Endodermal cell (in vitro differentiated cells): ENCODE data around the gene MRPS15. TPM values are rescaled to one million over a fixed set of nuclear protein-coding genes. Genes with fewer than 3 reads are reported as not detected.

ENCODE experiments used
- DNase-seq: peaks from one replicate; pipeline ENCODE4 v3.0.0-alpha.2; 2017
- H3K27ac ChIP-seq: 2 replicates; pipeline ENCODE4 v1.5.1; 2013; ENCODE audit warnings: mild to moderate bottlenecking, low read depth, low read length, moderate library complexity
- H3K27me3 ChIP-seq: 2 replicates; pipeline ENCODE4 v1.6.1; 2013; ENCODE audit warnings: mild to moderate bottlenecking, low read length, moderate library complexity; ENCODE audit not compliant: insufficient read depth, control insufficient read depth, poor library complexity, severe bottlenecking
- H3K36me3 ChIP-seq: 2 replicates; pipeline ENCODE4 v1.7.0; 2013; ENCODE audit warnings: mild to moderate bottlenecking, low read length, moderate library complexity; ENCODE audit not compliant: control insufficient read depth, insufficient read depth
- H3K4me1 ChIP-seq: one replicate; pipeline ENCODE4 v1.7.0; 2013; ENCODE audit warnings: low read length; ENCODE audit not compliant: control insufficient read depth, insufficient read depth
- H3K4me3 ChIP-seq: 2 replicates; pipeline ENCODE4 v1.5.1; 2013; ENCODE audit warnings: mild to moderate bottlenecking, low read length, moderate library complexity
- H3K9ac ChIP-seq: 2 replicates; pipeline ENCODE4 v1.6.1; 2013; ENCODE audit warnings: mild to moderate bottlenecking, low read length, moderate library complexity; ENCODE audit not compliant: poor library complexity, severe bottlenecking; ENCODE audit errors: extremely low read depth
- H3K9me3 ChIP-seq: 2 replicates; pipeline ENCODE4 v1.6.1; 2013; ENCODE audit warnings: mild to moderate bottlenecking, low read length, moderate library complexity; ENCODE audit not compliant: control insufficient read depth
- H3K27ac Mint-ChIP-seq: 2 replicates; pipeline ENCODE4 v1.8.0; 2020; ENCODE audit warnings: mixed read lengths
- H3K27me3 Mint-ChIP-seq: 2 replicates; pipeline ENCODE4 v1.8.0; 2021; ENCODE audit warnings: mild to moderate bottlenecking, mixed read lengths; ENCODE audit not compliant: insufficient read depth
- H3K36me3 Mint-ChIP-seq: 2 replicates; pipeline ENCODE4 v1.8.0; 2020; ENCODE audit warnings: low read depth, mixed read lengths
- H3K4me1 Mint-ChIP-seq: 2 replicates; pipeline ENCODE4 v1.8.0; 2020; ENCODE audit warnings: mixed read lengths
- H3K4me3 Mint-ChIP-seq: 2 replicates; pipeline ENCODE4 v1.8.0; 2020; ENCODE audit warnings: mild to moderate bottlenecking, moderate library complexity, mixed read lengths
- H3K9me3 Mint-ChIP-seq: 2 replicates; pipeline ENCODE4 v1.8.0; 2020; ENCODE audit warnings: mild to moderate bottlenecking, mixed read lengths
- WGBS, 2 experiments: methylation state at CpG; one replicate each; pipeline versions ENCODE4 v1.1.5 to v1.1.7; 2013; ENCODE audit warnings: missing lambda C conversion rate in 2 of 2, mixed read lengths in 1 of 2; ENCODE audit not compliant: insufficient coverage in 1 of 2, insufficient read length in 1 of 2; 5-methylcytosine and 5-hydroxymethylcytosine counted together
- total RNA-seq, 2 donors: library from RNA; stranded (reverse); fragmentation: NEBNext Ultra II Directional in 1 of 2; extraction: Animal tissue kit (Norgen Biotek cat#: 25700) in 1 of 2; gene quantifications; 2 replicates in 1 of 2; 3 replicates in 1 of 2; pipeline ENCODE4 v1.2.1, GENCODE V29; 2021
- TF ChIP-seq, protein P1 (sequence below): fragments of 200-600 bp; sonication (generic); conservative IDR thresholded peaks from 2 replicates; pipeline ENCODE4 v1.5.0; 2021; ENCODE audit warnings: antibody characterized with exemption, mild to moderate bottlenecking

MRPS15 gene
- total RNA-seq, 2 donors from 2014 or later: 107 to 111 TPM

DNA sequence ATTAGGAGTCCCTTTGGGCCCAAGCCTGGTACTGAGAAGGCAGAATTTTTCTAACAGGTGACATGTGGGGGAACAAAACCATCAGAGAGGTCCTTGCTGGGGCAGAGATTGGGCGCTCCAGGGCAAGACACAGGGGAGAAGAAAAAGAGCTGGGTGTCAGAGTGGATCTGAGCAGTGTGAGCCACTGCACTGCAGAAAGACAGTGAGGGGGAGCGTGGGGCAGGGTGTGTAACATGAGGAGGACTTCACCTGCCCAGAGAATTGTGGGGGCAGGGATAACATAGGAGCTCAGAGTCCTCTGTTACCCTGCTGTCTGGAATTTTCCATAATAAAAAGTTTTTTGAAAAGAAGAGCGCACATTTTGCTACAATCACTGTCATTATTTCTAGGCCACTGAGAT, 44.1 kb upstream of the MRPS15 start:
- no peaks in the 10 kb centered on the region for H3K27me3 ChIP-seq
- no peak overlapping the region for H3K27ac Mint-ChIP-seq
- no peak overlapping the region for H3K4me3 ChIP-seq
- H3K27me3 Mint-ChIP-seq: peaks cover 11% of the 10 kb centered on the region
- peak; percentile 20 for DNase-seq
- no peaks in the 10 kb centered on the region for H3K4me1 ChIP-seq
- no peaks in the 10 kb centered on the region for H3K9me3 Mint-ChIP-seq
- no peaks in the 10 kb centered on the region for H3K4me1 Mint-ChIP-seq
- TF ChIP-seq, protein P1, sequence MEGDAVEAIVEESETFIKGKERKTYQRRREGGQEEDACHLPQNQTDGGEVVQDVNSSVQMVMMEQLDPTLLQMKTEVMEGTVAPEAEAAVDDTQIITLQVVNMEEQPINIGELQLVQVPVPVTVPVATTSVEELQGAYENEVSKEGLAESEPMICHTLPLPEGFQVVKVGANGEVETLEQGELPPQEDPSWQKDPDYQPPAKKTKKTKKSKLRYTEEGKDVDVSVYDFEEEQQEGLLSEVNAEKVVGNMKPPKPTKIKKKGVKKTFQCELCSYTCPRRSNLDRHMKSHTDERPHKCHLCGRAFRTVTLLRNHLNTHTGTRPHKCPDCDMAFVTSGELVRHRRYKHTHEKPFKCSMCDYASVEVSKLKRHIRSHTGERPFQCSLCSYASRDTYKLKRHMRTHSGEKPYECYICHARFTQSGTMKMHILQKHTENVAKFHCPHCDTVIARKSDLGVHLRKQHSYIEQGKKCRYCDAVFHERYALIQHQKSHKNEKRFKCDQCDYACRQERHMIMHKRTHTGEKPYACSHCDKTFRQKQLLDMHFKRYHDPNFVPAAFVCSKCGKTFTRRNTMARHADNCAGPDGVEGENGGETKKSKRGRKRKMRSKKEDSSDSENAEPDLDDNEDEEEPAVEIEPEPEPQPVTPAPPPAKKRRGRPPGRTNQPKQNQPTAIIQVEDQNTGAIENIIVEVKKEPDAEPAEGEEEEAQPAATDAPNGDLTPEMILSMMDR: no peak
- H3K9ac ChIP-seq: no peak overlapping the region
- 91 to 95% methylated on average over 3 of the region's 3 CpGs for WGBS, 2 experiments
- H3K36me3 ChIP-seq: no peaks in the 10 kb centered on the region
- H3K36me3 Mint-ChIP-seq: no peaks in the 10 kb centered on the region
- H3K9me3 ChIP-seq: no peaks in the 10 kb centered on the region
- H3K4me3 Mint-ChIP-seq: no peak overlapping the region
- H3K27ac ChIP-seq: no peak overlapping the region

DNA sequence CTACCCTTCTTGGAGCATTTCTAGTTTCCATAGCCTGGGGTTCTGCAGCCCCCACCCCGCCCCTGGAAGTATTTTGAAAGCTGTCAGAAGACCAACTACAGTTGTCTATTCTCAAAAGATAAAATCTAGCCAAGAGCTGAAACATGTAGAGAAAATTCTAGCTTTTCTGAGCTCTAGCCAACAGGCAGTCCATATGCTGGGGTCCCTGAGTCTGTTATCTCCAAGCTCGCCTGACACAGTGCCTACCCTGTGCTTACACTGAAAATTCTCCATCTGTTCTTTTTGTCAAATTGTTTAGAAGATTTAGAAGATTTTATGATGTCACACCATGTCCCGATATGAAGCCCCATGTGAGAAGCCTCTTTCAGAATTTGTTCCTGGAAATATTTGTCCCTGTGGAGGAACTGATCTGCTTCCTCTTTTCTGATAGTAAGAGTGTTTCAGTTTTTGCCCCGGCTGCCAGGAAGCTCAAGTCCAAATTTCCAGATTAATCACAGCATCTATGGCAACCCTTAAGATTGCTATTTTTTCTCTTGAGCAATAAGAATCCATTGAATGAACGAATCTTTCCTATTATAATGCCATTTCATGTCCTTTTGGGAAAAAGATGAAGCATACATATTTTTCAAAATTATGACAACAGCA, 42.2 kb upstream of the MRPS15 start:
- Histone ChIP-seq H3K27ac (no peak overlapping the region), H3K36me3 (no peaks in the 10 kb centered on the region), H3K27me3 (no peaks in the 10 kb centered on the region), H3K9ac (no peak overlapping the region), H3K9me3 (no peaks in the 10 kb centered on the region), H3K4me1 (no peaks in the 10 kb centered on the region), H3K4me3 (no peak overlapping the region)
- 86 to 88% methylated on average over 5 of the region's 5 CpGs for WGBS, 2 experiments
- Mint-ChIP-seq H3K27ac (no peak overlapping the region), H3K9me3 (no peaks in the 10 kb centered on the region), H3K36me3 (no peaks in the 10 kb centered on the region), H3K27me3 (peaks cover 14% of the 10 kb centered on the region), H3K4me1 (no peaks in the 10 kb centered on the region), H3K4me3 (no peak overlapping the region)
- TF ChIP-seq, protein P1: no peak
- DNase-seq: peak; percentile 7

DNA sequence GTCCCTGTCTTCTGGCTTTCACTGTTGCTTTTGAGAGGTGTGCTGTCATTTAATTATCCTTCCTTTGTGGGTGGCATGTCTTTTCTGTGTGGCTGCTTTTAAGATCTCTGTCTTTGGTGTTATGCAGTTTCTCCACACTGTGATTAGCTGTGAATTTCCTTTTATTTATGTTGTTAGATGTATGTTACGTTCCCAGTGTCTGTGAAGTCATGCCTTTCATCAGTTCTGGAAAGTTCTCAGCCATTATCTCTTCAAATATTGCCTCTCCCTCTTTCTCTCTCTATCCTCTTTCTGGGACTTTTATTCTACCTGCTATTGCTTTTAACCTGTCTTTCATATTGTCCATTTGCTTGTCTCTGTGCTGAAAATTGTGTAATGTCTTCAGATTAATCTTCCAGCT, 39.5 kb upstream of the MRPS15 start:
- H3K27me3 Mint-ChIP-seq: peaks cover 14% of the 10 kb centered on the region
- Histone ChIP-seq H3K4me3 (no peak overlapping the region), H3K27ac (no peak overlapping the region), H3K27me3 (no peaks in the 10 kb centered on the region), H3K9ac (no peak overlapping the region), H3K9me3 (no peaks in the 10 kb centered on the region), H3K36me3 (no peaks in the 10 kb centered on the region), H3K4me1 (no peaks in the 10 kb centered on the region)
- H3K9me3 Mint-ChIP-seq: no peaks in the 10 kb centered on the region
- no peaks in the 10 kb centered on the region for H3K4me1 Mint-ChIP-seq
- 100% methylated on average over 1 of the region's 1 CpG; no CpG with 5 or more reads in 1 of the 2 experiments for WGBS, 2 experiments
- H3K4me3 Mint-ChIP-seq: no peak overlapping the region
- TF ChIP-seq, protein P1: no peak
- H3K36me3 Mint-ChIP-seq: no peaks in the 10 kb centered on the region
- DNase-seq: no peak
- H3K27ac Mint-ChIP-seq: no peak overlapping the region
